ENCODE data around the gene TLL1.

The TLL1 gene

GRCh38 chr4:165905405-165906027 is 32.5 kb downstream of the TLL1 start:
- no peak for FAIRE-seq

- FAIRE-seq: peak; percentile 31
Observed at GRCh38 chr4:165906272-165906671, 33.2 kb downstream of the TLL1 start.

GRCh38 chr4:165909947-165910346 is 36.9 kb downstream of the TLL1 start:
- peak; percentile 8 for FAIRE-seq

GRCh38 chr4:165915215-165915614 is 42.2 kb downstream of the TLL1 start:
- FAIRE-seq: no peak

- FAIRE-seq: peak; percentile 69
Observed at GRCh38 chr4:165921546-165921945, 48.5 kb downstream of the TLL1 start.

- no peak for FAIRE-seq
Observed at GRCh38 chr4:165922747-165923146, 49.7 kb downstream of the TLL1 start.

- FAIRE-seq: no peak
Observed at GRCh38 chr4:165926307-165926706, 53.3 kb downstream of the TLL1 start.

GRCh38 chr4:165927366-165927765 is 54.3 kb downstream of the TLL1 start:
- no peak for FAIRE-seq

- FAIRE-seq: no peak
Observed at GRCh38 chr4:165927815-165928214, 54.8 kb downstream of the TLL1 start.

GRCh38 chr4:165928601-165929000 is 55.6 kb downstream of the TLL1 start:
- FAIRE-seq: no peak

- FAIRE-seq: peak; percentile 34
Observed at GRCh38 chr4:165929662-165930061, 56.6 kb downstream of the TLL1 start.

GRCh38 chr4:165931741-165932140 is 58.7 kb downstream of the TLL1 start:
- no peak for FAIRE-seq

GRCh38 chr4:165944900-165945299 is 71.9 kb downstream of the TLL1 start:
- FAIRE-seq: no peak

- no peak for FAIRE-seq
Observed at GRCh38 chr4:165945991-165946390, 73.0 kb downstream of the TLL1 start.

- FAIRE-seq: no peak
Observed at GRCh38 chr4:165947019-165947418, 74.0 kb downstream of the TLL1 start.

GRCh38 chr4:165953181-165953580 is 80.1 kb downstream of the TLL1 start:
- FAIRE-seq: no peak

- peak; percentile 19 for FAIRE-seq
Observed at GRCh38 chr4:165963621-165964020, 90.6 kb downstream of the TLL1 start.

GRCh38 chr4:165964591-165964990 is 91.6 kb downstream of the TLL1 start:
- FAIRE-seq: no peak

GRCh38 chr4:165965503-165965902 is 92.5 kb downstream of the TLL1 start:
- no peak for FAIRE-seq

- FAIRE-seq: no peak
Observed at GRCh38 chr4:165966833-165967232, 93.8 kb downstream of the TLL1 start.

GRCh38 chr4:165967486-165967885 is 94.4 kb downstream of the TLL1 start:
- peak; percentile 97 for FAIRE-seq

- no peak for FAIRE-seq
Observed at GRCh38 chr4:165970703-165971420, 97.8 kb downstream of the TLL1 start.

GRCh38 chr4:165971446-165971845 is 98.4 kb downstream of the TLL1 start:
- FAIRE-seq: no peak

- FAIRE-seq: no peak
Observed at GRCh38 chr4:165971933-165972332, 98.9 kb downstream of the TLL1 start.

- no peak for FAIRE-seq
Observed at GRCh38 chr4:165972747-165973146, 99.7 kb downstream of the TLL1 start.

Measured in G401.6 (cell line).